H1 (cell line): ENCODE measurements around the gene DNAJA1. TPM values are rescaled to one million over a fixed set of nuclear protein-coding genes. Genes with fewer than 3 reads are reported as not detected.

Source experiments
- POU5F1 ChIP-seq: IDR thresholded peaks from 2 replicates; pipeline ENCODE4 v1.6.1; 2011; ENCODE audit warnings: low read depth, mild to moderate bottlenecking, low read length, moderate library complexity
- polyA plus RNA-seq, 7 experiments: library from polyadenylated mRNA; depleted of rRNA in 3 of 7; stranded (reverse) in 5 of 7; unstranded in 2 of 7; fragments of >200 nt in 5 of 7; fragments of 200-250 nt in 2 of 7; gene quantifications; 1 replicate in 5 of 7; 2 replicates in 1 of 7; 4 replicates in 1 of 7; pipeline versions ENCODE4 v1.2.1 to v1.2.3, GENCODE V29; 2011 to 2013; ENCODE audit warnings: missing spikeins in 2 of 7, mixed read lengths in 2 of 7
- total RNA-seq: library from RNA; stranded (reverse); fragmentation: NEBNext Ultra II Directional; extraction: Animal tissue kit (Norgen Biotek cat#: 25700); gene quantifications from 2 replicates; pipeline ENCODE4 v1.2.1, GENCODE V29; 2021

DNAJA1 gene
- total and polyA plus RNA-seq, 2 of the 8 experiments (the other 6 are each of a cell fraction or from before 2014, with no cell fraction given) = 54.4 to 159 TPM

DNA sequence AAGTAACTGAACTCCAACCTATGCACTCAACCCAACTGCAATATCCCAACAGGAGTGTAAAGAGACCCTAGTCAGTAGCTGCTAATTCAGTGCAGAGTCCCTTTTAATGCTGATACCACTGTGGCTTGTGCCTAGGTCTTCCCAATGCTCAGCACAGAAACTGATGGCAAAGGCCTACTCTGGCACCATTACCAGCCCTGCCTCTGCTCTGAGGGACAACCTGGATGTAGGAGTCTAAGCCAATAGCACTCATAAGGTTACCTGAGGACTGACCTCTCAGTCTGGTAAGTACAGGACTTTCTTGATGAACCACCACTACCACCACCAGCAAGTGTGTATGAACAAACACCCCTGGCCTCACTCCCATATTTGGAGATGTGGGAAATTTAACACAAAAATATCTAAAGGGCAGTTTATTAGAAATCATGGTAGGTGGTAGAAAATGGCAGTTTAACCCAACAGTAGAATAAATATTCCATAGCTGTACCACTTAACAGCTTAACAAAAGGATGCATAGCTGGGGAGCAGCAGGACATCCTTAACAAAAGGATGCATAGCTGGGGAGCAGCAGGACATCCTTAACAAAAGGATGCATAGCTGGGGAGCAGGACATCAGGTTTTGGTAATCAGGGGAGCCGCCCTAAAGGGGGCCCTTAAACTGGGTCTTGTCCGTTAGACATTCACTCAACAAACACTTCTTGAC lies 11.0 kb upstream of the DNAJA1 start (continued):
- no peak for TF ChIP-seq POU5F1
